ENCODE measurements around the gene WNT7B.

The WNT7B gene

DNA sequence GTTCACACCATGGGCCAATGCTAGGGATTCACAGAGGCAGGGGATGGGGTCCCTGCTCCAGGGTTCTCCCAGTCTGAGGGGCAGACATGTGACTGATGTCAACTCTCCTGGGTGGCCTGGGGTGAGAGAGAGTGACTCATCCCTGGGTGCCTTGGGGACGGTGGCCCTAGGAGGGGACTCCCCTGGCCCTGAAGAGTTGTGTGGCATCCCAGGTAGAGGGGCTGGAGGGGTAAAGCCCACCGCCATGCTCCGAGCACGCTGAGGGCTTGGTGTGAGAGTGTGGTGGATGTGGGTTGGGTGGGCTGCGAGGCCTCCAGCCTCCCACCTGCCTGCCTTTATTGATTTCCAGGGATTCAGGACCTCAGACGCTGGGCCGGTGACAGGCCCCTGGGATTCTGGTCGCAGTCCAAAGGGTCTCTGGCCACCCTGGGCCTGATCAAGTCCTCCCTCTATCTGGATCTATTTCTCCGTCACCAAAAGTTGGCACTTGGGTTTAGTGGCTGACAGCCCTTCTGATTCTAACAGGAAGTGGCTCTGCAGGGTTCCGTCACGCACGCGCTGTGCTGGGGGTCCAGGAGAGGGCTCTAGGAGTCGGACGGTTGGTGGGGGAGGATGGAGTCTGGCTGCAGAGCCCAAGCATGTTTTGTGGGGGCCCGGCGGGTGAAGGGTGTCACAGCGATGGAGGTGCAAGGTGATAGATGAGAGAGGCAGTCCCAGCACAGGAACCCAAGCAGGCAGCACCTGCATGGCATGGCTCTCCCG lies 27.3 kb upstream of the WNT7B start:
- Histone ChIP-seq H3K9me3 (ENCODE audit: control insufficient read depth, insufficient read depth, low read length) (no peaks in the 10 kb centered on the region), H3K4me2 (ENCODE audit: low read length) (no peak overlapping the region), H3K9me2 (replicated peaks; ENCODE audit: control insufficient read depth, low read length) (no peaks in the 10 kb centered on the region), H3K4me1 (ENCODE audit: control insufficient read depth, low read length) (peaks cover 11% of the 10 kb centered on the region), H3K27ac (ENCODE audit: low read depth, low read length) (no peak overlapping the region), H4K20me1 (ENCODE audit: control insufficient read depth, insufficient read depth, low read depth, low read length) (no peaks in the 10 kb centered on the region), H3K79me2 (ENCODE audit: control insufficient read depth, low read length) (no peaks in the 10 kb centered on the region), H3K27me3 (ENCODE audit: control insufficient read depth, low read length) (no peaks in the 10 kb centered on the region; the same call in 1 of the 2 replicates), H3F3A (ENCODE audit: control insufficient read depth, insufficient read depth) (no peaks in the 10 kb centered on the region), H3K4me3 (ENCODE audit: low read length) (no peak overlapping the region), H3K36me3 (ENCODE audit: control insufficient read depth, low read length) (no peaks in the 10 kb centered on the region)
- TF ChIP-seq, protein P1, sequence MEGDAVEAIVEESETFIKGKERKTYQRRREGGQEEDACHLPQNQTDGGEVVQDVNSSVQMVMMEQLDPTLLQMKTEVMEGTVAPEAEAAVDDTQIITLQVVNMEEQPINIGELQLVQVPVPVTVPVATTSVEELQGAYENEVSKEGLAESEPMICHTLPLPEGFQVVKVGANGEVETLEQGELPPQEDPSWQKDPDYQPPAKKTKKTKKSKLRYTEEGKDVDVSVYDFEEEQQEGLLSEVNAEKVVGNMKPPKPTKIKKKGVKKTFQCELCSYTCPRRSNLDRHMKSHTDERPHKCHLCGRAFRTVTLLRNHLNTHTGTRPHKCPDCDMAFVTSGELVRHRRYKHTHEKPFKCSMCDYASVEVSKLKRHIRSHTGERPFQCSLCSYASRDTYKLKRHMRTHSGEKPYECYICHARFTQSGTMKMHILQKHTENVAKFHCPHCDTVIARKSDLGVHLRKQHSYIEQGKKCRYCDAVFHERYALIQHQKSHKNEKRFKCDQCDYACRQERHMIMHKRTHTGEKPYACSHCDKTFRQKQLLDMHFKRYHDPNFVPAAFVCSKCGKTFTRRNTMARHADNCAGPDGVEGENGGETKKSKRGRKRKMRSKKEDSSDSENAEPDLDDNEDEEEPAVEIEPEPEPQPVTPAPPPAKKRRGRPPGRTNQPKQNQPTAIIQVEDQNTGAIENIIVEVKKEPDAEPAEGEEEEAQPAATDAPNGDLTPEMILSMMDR (IDR thresholded peaks at IDR 0.05; ENCODE audit: low read depth, low read length, poor library complexity, severe bottlenecking) = no peak
- no peak for TF ChIP-seq EZH2phosphoT487 (IDR thresholded peaks at IDR 0.05; ENCODE audit: borderline replicate concordance, low read length)

DNA sequence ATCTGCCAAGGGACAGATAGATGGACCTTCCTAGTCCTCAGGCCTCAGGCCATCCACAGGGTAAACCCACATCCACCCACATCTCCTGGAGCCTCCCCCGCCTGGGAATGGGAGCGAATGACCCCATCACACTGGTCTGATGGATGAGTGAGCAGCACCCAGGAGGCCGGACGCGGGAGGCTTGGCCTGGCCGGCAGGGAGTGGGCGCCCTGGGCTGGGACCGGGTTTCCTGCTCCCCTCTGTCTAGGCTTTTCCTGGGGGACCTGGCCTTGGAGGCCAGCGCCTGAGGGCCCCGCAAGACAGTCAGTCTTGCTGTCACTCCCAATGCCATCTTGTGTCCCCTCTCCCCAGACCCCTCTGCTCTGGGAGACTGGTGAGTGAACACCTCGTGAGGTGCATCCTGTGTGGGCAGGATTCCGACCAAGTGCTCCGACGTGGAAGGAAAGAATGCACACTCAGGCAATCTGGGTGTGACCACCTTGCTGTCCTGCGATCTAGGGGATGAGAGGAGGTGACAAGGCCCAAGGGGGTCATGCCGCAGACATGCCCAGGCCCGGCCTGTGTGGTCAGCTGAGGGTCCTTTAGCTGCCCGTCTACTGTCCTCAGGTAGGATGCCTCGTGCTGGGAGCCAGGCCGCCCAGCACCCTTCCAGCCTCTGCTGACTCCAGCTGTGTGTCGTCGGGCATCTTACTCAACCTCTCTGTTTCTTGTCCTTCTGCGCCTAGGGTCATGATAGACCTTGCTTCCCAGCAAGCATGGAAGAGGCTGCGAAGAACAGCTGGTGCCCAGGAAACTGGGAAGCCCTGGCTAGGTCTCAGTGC lies 26.5 kb upstream of the WNT7B start:
- no peaks in the 10 kb centered on the region for H3K36me3 ChIP-seq (ENCODE audit: control insufficient read depth, low read length)
- no peak for TF ChIP-seq EZH2phosphoT487 (IDR thresholded peaks at IDR 0.05; ENCODE audit: borderline replicate concordance, low read length)
- TF ChIP-seq, protein P1 (IDR thresholded peaks at IDR 0.05; ENCODE audit: low read depth, low read length, poor library complexity, severe bottlenecking) = no peak
- no peaks in the 10 kb centered on the region for H3K9me3 ChIP-seq (ENCODE audit: control insufficient read depth, insufficient read depth, low read length)
- no peak overlapping the region for H3K27ac ChIP-seq (ENCODE audit: low read depth, low read length)
- no peaks in the 10 kb centered on the region for H3K9me2 ChIP-seq (replicated peaks; ENCODE audit: control insufficient read depth, low read length)
- H3K4me2 ChIP-seq (ENCODE audit: low read length) = no peak overlapping the region
- H3K27me3 ChIP-seq (ENCODE audit: control insufficient read depth, low read length) = no peaks in the 10 kb centered on the region; the same call in 1 of the 2 replicates
- peaks cover 18% of the 10 kb centered on the region for H3K4me1 ChIP-seq (ENCODE audit: control insufficient read depth, low read length)
- no peaks in the 10 kb centered on the region for H4K20me1 ChIP-seq (ENCODE audit: control insufficient read depth, insufficient read depth, low read depth, low read length)
- H3K79me2 ChIP-seq (ENCODE audit: control insufficient read depth, low read length) = no peaks in the 10 kb centered on the region
- H3K4me3 ChIP-seq (ENCODE audit: low read length) = no peak overlapping the region
- no peaks in the 10 kb centered on the region for H3F3A ChIP-seq (ENCODE audit: control insufficient read depth, insufficient read depth)

DNA sequence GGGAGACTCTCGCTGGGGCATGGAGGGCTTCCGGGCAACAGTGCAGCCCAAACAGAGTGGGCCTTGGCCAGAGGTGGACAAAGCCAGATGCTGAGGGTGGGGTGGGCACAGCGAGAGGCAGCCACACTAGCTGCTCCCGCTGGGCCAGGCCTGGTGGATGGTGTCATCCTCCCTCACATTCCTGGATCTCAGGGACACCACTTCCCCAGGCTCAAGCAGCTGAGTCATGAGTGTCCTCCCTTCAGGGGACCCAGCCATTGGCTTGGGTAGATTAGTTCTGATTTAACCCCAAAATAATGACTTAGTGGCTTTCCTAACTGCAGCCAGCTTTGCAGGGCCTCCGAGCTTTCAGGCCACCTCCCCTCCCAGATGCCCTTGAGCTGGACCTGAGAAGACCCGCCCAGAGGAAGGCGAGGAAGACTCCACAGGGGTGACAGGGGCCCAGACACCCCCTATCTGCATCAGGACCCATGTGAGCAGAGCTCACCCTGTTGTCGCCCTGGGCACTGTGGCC lies 25.9 kb upstream of the WNT7B start:
- Histone ChIP-seq H3K4me1 (ENCODE audit: control insufficient read depth, low read length) (peaks cover 20% of the 10 kb centered on the region), H3K79me2 (ENCODE audit: control insufficient read depth, low read length) (no peaks in the 10 kb centered on the region), H3K27ac (ENCODE audit: low read depth, low read length) (no peak overlapping the region)

More for the DNA sequence above, 25.9 kb upstream of the WNT7B start:
- no peaks in the 10 kb centered on the region for H3K36me3 ChIP-seq (ENCODE audit: control insufficient read depth, low read length)
- no peak overlapping the region for H3K4me3 ChIP-seq (ENCODE audit: low read length)
- H4K20me1 ChIP-seq (ENCODE audit: control insufficient read depth, insufficient read depth, low read depth, low read length) = no peaks in the 10 kb centered on the region
- TF ChIP-seq, protein P1 (IDR thresholded peaks at IDR 0.05; ENCODE audit: low read depth, low read length, poor library complexity, severe bottlenecking) = no peak
- TF ChIP-seq EZH2phosphoT487 (IDR thresholded peaks at IDR 0.05; ENCODE audit: borderline replicate concordance, low read length) = no peak
- no peak overlapping the region for H3K4me2 ChIP-seq (ENCODE audit: low read length)
- H3F3A ChIP-seq (ENCODE audit: control insufficient read depth, insufficient read depth) = no peaks in the 10 kb centered on the region
- H3K9me3 ChIP-seq (ENCODE audit: control insufficient read depth, insufficient read depth, low read length) = no peaks in the 10 kb centered on the region
- H3K9me2 ChIP-seq (replicated peaks; ENCODE audit: control insufficient read depth, low read length) = no peaks in the 10 kb centered on the region
- no peaks in the 10 kb centered on the region; the same call in 1 of the 2 replicates for H3K27me3 ChIP-seq (ENCODE audit: control insufficient read depth, low read length)
